Stomach (tissue), 4 donors: Measurements from ENCODE around the gene EVI2B.

Experiments
- CTCF ChIP-seq, 7 experiments: fragments of 450-650 bp in 4 of 7; fragments of 200-600 bp in 3 of 7; sonication (generic) in 3 of 7; IDR thresholded peaks; one replicate each; pipeline ENCODE4 v1.5.1; 2016 to 2019; ENCODE audit warnings: antibody characterized with exemption in 7 of 7, control low read depth in 2 of 7, mild to moderate bottlenecking in 1 of 7
- POLR2A ChIP-seq, 4 donors: fragments of 450-650 bp; IDR thresholded peaks; one replicate each; pipeline ENCODE4 v1.6.1; 2016; ENCODE audit warnings: antibody characterized with exemption in 4 of 4, control low read depth in 2 of 4, mild to moderate bottlenecking in 1 of 4, moderate library complexity in 1 of 4
- POLR2AphosphoS5 ChIP-seq, 3 donors: sonication (generic); formaldehyde crosslinking; IDR thresholded peaks; one replicate each; pipeline ENCODE4 v1.6.1; 2016; ENCODE audit warnings: antibody characterized with exemption in 3 of 3

DNA sequence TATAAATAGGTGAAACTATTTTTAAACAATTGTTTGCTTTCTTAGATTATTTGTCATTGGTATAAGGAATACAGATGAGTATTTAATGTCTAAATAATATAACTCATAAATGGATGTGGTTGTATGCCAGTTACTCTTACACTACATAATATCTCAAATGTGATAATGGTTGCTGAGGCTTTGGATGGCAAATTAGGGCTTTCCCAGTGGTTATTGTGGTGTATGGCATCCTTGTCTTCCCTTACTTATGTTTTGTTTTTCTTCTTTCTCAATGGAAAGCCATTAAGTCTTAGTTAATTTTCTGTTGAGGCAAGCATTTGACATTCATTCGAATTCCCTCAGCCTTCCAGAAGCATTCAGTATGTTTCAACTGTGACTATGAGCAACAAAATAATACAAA, 27.3 kb downstream of the EVI2B start:
- TF ChIP-seq CTCF (IDR thresholded peaks at IDR 0.05) (no peak), POLR2AphosphoS5 (IDR thresholded peaks at IDR 0.05) (no peak), POLR2A (IDR thresholded peaks at IDR 0.05) (no peak)
